ENCODE measurements around the gene UNC5B.

- TF ChIP-seq CTCF (conservative IDR thresholded peaks at IDR 0.05; ENCODE audit: low read depth, low read length), result no peak
- no peak for TF ChIP-seq EZH2 (IDR thresholded peaks at IDR 0.05; ENCODE audit: borderline replicate concordance, low read depth, low read length, poor library complexity, severe bottlenecking)
Measured at GRCh38 chr10:71219918-71220688, 7.7 kb downstream of the UNC5B start.

Data from A673 (cell line).